Chondrocyte (in vitro differentiated cells): ENCODE results near the gene SRPRB. TPM values are rescaled to one million over a fixed set of nuclear protein-coding genes. Genes with fewer than 3 reads are reported as not detected.

Experiments
- DNase-seq: peaks from one replicate; pipeline ENCODE4 v3.0.0; 2021; ENCODE audit warnings: mixed read lengths, low spot score
- H3K27ac Mint-ChIP-seq: one replicate; pipeline ENCODE4 v1.8.0; 2021; ENCODE audit warnings: mild to moderate bottlenecking, moderate library complexity, mixed read lengths; ENCODE audit not compliant: unreplicated experiment
- H3K27me3 Mint-ChIP-seq: 2 replicates; pipeline ENCODE4 v1.8.0; 2021; ENCODE audit warnings: low read depth, mixed read lengths
- H3K36me3 Mint-ChIP-seq: 2 replicates; pipeline ENCODE4 v1.8.0; 2021; ENCODE audit warnings: low read depth, mixed read lengths
- H3K4me1 Mint-ChIP-seq: 2 replicates; pipeline ENCODE4 v1.8.0; 2021; ENCODE audit warnings: low read depth, mild to moderate bottlenecking, mixed read lengths
- H3K4me3 Mint-ChIP-seq: one replicate; pipeline ENCODE4 v1.8.0; 2021; ENCODE audit warnings: mild to moderate bottlenecking, moderate library complexity, mixed read lengths; ENCODE audit not compliant: unreplicated experiment
- H3K9me3 Mint-ChIP-seq: 2 replicates; pipeline ENCODE4 v1.8.0; 2021; ENCODE audit warnings: low read depth, mixed read lengths
- total RNA-seq: library from RNA; stranded (reverse); gene quantifications from 3 replicates; pipeline ENCODE4 v1.2.1, GENCODE V29; 2021
- TF ChIP-seq, protein P1 (sequence below): fragments of 200-600 bp; sonication (generic); IDR thresholded peaks from 2 replicates; pipeline ENCODE4 v1.5.0; 2021; ENCODE audit warnings: antibody characterized with exemption, mild to moderate bottlenecking, moderate library complexity

SRPRB gene
- total RNA-seq, 1 donor from 2014 or later, result 99.3 TPM

DNA sequence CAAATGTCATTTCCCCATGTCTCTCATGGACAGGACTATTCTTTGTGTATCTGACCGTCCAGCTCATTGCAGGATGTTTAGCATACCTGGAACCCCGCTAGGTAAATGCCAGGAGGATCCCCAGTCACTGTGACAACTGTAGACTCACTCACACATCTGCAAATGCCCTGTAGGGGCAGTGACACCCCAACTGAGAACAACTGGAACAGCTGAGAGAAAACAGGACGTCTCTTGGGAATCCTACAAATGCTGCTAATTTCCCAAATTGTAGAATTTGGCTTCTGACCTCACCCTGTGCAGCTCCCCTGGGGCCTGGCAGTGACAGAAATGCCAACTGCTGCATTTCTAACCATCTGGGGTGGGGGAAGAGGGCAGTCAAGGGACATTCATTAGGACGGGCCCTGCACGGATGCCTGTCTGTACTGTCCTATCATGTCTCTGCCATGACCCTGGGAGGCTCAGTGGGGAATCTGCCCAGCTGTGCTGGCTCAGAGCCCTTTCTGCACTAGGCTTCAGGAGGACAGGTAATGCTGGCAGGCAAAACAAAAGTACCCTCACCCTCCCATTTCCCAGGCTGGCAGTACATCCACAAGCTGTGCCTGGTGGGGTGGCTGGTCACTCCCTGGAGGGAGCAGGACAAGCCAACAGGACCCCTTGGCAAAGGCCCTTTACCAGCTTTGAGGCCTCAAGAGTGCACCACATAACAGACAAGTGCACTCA lies 59.7 kb downstream of the SRPRB start:
- TF ChIP-seq, protein P1, sequence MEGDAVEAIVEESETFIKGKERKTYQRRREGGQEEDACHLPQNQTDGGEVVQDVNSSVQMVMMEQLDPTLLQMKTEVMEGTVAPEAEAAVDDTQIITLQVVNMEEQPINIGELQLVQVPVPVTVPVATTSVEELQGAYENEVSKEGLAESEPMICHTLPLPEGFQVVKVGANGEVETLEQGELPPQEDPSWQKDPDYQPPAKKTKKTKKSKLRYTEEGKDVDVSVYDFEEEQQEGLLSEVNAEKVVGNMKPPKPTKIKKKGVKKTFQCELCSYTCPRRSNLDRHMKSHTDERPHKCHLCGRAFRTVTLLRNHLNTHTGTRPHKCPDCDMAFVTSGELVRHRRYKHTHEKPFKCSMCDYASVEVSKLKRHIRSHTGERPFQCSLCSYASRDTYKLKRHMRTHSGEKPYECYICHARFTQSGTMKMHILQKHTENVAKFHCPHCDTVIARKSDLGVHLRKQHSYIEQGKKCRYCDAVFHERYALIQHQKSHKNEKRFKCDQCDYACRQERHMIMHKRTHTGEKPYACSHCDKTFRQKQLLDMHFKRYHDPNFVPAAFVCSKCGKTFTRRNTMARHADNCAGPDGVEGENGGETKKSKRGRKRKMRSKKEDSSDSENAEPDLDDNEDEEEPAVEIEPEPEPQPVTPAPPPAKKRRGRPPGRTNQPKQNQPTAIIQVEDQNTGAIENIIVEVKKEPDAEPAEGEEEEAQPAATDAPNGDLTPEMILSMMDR, result peak; percentile 12
- Mint-ChIP-seq H3K9me3 (no peaks in the 10 kb centered on the region), H3K27ac (no peak overlapping the region), H3K4me1 (no peaks in the 10 kb centered on the region), H3K27me3 (no peaks in the 10 kb centered on the region), H3K36me3 (peaks cover 14% of the 10 kb centered on the region), H3K4me3 (no peak overlapping the region)
- DNase-seq, result no peak

DNA sequence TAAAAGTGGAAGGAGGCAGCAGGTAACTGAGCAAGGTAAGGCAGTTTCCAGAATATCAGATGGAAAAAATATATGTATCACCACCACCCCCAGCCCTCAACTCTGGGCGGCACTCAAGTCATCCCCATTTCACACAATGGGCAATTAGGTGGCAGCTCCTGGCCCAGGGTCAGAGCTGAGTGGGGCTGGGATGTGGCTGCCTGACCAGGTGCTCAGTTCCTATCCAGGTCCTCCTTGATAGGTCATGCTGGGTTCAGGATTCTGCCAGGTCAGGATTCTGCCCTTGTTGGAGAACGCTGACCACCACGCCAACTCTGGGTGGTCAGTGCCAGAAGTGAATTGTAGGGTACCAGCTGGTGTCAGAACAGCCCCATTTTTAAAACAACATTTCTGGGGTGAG lies 60.5 kb downstream of the SRPRB start:
- H3K9me3 Mint-ChIP-seq, result no peaks in the 10 kb centered on the region
- H3K27ac Mint-ChIP-seq, result no peak overlapping the region
- TF ChIP-seq, protein P1, result no peak
- H3K27me3 Mint-ChIP-seq, result no peaks in the 10 kb centered on the region
- DNase-seq, result no peak
- H3K4me3 Mint-ChIP-seq, result no peak overlapping the region
- no peaks in the 10 kb centered on the region for H3K4me1 Mint-ChIP-seq
- peaks cover 14% of the 10 kb centered on the region for H3K36me3 Mint-ChIP-seq

DNA sequence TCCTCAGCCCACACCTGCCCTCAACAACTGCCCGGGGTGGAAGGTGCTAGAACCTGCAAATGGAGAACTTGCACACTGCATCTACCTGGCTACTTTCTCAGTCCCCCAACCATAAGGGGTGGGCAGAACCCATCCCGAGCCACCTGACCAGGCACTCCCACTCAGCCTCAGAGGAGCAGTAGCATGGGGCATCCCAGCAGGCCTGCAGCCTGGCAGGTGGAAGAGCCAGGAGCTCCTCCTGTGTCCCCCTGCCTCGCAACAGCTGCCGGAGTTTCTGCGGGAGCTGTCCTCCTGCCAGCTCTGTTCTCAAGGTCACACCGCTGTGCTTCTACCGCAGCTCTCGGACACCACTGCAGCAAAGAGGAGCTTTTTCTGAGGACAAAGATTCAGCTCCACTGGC lies 62.6 kb downstream of the SRPRB start:
- TF ChIP-seq, protein P1, result no peak
- H3K36me3 Mint-ChIP-seq, result peaks cover 6% of the 10 kb centered on the region
- no peaks in the 10 kb centered on the region for H3K27me3 Mint-ChIP-seq
- H3K4me3 Mint-ChIP-seq, result no peak overlapping the region
- no peaks in the 10 kb centered on the region for H3K4me1 Mint-ChIP-seq
- no peaks in the 10 kb centered on the region for H3K9me3 Mint-ChIP-seq
- DNase-seq, result no peak
- no peak overlapping the region for H3K27ac Mint-ChIP-seq

DNA sequence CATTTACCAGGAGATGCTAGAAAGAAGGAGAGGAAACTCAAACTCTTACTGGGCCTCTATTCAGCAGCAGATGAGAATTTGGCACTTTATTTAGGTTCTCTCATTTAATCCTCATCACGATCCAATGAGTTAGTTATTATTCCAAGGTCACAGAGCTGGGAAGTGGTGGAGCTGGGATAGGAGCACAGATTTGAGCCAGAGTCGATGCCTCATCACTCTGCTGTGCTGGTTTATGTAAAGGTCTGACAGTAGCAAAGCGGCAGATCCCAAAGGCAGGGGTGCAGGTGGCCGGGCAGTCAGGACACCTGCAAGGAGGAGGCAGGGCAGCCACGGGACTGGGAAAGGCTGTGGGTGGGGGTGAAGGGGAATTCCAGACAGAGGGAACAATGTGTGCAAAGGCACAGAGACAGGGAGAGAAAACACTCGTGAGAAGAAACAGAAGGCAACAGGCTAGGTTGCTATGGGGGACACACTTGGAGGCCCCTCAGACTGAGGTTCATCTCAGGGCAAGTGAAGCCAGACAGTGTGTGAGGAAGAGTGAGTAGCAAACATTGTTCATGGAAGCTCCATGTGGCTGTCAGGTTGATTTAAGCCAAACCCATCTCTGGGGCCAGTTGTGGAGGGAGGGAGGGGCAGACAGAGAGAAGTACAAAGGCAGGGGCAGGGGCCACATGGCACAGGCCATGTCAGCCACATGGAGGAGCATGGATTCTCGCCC lies 63.3 kb downstream of the SRPRB start:
- no peak for DNase-seq
- peaks cover 6% of the 10 kb centered on the region for H3K36me3 Mint-ChIP-seq
- no peaks in the 10 kb centered on the region for H3K27me3 Mint-ChIP-seq
- no peak overlapping the region for H3K4me3 Mint-ChIP-seq
- H3K4me1 Mint-ChIP-seq, result no peaks in the 10 kb centered on the region
- TF ChIP-seq, protein P1, result no peak
- H3K9me3 Mint-ChIP-seq, result no peaks in the 10 kb centered on the region
- H3K27ac Mint-ChIP-seq, result no peak overlapping the region

DNA sequence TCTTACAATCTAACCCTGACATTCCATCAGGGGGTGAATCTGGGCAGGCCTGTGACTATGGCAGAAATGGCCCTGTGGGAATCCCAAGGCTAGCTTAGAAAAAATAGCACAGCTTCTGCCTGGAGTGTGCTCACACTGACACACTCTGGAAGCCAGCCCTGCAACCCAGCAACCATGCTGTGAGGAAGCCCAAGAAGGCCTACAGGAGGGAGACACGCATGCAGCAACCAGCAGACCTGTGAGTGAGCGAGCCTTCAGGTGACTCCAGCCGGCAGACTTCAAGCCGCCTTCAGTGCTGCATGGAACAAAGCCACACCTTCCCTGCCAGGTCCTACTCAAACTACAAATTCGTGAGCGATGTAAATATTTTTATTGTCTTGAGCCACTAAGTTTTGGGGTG lies 64.0 kb downstream of the SRPRB start:
- Mint-ChIP-seq H3K4me3 (no peak overlapping the region), H3K4me1 (no peaks in the 10 kb centered on the region), H3K9me3 (no peaks in the 10 kb centered on the region), H3K27ac (no peak overlapping the region), H3K27me3 (no peaks in the 10 kb centered on the region), H3K36me3 (peaks cover 6% of the 10 kb centered on the region)
- TF ChIP-seq, protein P1, result no peak
- DNase-seq, result no peak
